Keratinocyte (primary cell): ENCODE data around the gene ZMYND19.

Source experiments
- EZH2 ChIP-seq: IDR thresholded peaks from one replicate; pipeline ENCODE4 v1.6.1; 2012; ENCODE audit warnings: inconsistent platforms, mild to moderate bottlenecking, low read length, moderate library complexity
- TF ChIP-seq, protein P1 (sequence below), 3 experiments: IDR thresholded peaks in 1 of 3; conservative IDR thresholded peaks in 1 of 3; optimal IDR thresholded peaks in 1 of 3; 2 replicates in 2 of 3; 3 replicates in 1 of 3; pipeline versions ENCODE3 to v1.5.1; 2011; ENCODE audit warnings: low read length in 3 of 3, mild to moderate bottlenecking in 3 of 3, moderate library complexity in 2 of 3, control low read depth in 1 of 3, inconsistent platforms in 1 of 3; ENCODE audit not compliant: insufficient read depth in 2 of 3; ENCODE audit errors: extremely low read depth in 1 of 3

DNA sequence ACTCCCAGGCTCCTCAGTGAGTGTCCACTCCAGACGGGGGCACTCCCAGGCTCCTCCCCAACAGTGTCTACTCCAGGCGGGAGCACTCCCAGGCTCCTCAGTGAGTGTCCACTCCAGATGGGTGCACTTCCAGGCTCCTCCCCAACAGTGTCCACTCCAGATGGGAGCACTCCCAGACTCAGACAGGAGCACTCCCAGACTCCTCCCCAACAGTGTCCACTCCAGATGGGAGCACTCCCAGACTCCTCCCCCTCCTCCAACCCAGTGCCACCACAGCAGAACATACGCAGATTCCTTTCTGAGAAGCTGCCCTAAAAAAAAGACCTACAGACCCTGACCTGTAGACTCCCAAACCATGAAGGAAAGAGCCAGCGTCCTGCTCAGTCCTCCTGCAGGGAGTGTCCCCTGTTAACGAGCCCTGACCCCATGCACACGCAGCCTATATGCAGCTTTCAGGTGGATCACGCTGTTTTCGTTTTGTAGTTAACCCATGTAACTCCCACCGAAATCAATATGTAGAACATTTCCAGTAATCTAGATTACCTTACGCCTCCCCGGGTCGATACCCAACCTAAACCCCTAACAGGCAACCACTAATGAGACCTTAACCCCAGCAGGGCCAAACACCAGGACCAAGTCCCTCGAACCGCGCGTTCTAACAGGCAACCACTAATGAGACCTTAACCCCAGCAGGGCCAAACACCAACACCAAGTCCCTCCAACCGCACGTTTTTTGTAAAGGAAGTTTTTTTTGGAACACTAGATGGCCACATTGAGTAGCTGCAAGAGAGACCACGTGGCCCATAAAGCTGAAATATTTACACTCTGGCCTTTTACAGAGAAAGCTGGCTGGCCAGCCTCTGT, 55.8 kb downstream of the ZMYND19 start:
- no peak for TF ChIP-seq EZH2
- TF ChIP-seq, protein P1, sequence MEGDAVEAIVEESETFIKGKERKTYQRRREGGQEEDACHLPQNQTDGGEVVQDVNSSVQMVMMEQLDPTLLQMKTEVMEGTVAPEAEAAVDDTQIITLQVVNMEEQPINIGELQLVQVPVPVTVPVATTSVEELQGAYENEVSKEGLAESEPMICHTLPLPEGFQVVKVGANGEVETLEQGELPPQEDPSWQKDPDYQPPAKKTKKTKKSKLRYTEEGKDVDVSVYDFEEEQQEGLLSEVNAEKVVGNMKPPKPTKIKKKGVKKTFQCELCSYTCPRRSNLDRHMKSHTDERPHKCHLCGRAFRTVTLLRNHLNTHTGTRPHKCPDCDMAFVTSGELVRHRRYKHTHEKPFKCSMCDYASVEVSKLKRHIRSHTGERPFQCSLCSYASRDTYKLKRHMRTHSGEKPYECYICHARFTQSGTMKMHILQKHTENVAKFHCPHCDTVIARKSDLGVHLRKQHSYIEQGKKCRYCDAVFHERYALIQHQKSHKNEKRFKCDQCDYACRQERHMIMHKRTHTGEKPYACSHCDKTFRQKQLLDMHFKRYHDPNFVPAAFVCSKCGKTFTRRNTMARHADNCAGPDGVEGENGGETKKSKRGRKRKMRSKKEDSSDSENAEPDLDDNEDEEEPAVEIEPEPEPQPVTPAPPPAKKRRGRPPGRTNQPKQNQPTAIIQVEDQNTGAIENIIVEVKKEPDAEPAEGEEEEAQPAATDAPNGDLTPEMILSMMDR (optimal IDR thresholded peaks at IDR 0.05 in 1 of 3, IDR thresholded peaks at IDR 0.05 in 1 of 3, conservative IDR thresholded peaks at IDR 0.05 in 1 of 3; ENCODE audit: extremely low read depth in 1 of 3, insufficient read depth in 2 of 3, low read length in 3 of 3), result peak; percentile 52 to 80 (median 70)
